Measurements from ENCODE around the gene RFK. TPM values are rescaled to one million over a fixed set of nuclear protein-coding genes. Genes with fewer than 3 reads are reported as not detected.

The RFK gene
- total RNA-seq, 1 experiment from 2014 or later = 62.2 TPM

GRCh38 chr9:76349865-76350264, 44.4 kb downstream of the RFK start:
- no peak for DNase-seq (ENCODE audit: low spot score)
- in situ Hi-C loops (cut with HindIII; ENCODE audit: low sequenced_read_pairs) = no loop called here

GRCh38 chr9:76342858-76343257, 51.4 kb downstream of the RFK start:
- in situ Hi-C loops (cut with HindIII; ENCODE audit: low sequenced_read_pairs) = no loop called here
- DNase-seq (ENCODE audit: low spot score) = no peak

GRCh38 chr9:76342201-76342600, 52.0 kb downstream of the RFK start:
- in situ Hi-C loops (cut with HindIII; ENCODE audit: low sequenced_read_pairs) = no loop called here
- no peak for DNase-seq (ENCODE audit: low spot score)

GRCh38 chr9:76341616-76342015, 52.6 kb downstream of the RFK start:
- in situ Hi-C loops (cut with HindIII; ENCODE audit: low sequenced_read_pairs) = no loop called here
- no peak for DNase-seq (ENCODE audit: low spot score)

GRCh38 chr9:76338418-76338817, 55.8 kb downstream of the RFK start:
- in situ Hi-C loops (cut with HindIII; ENCODE audit: low sequenced_read_pairs) = no loop called here
- DNase-seq (ENCODE audit: low spot score) = no peak

- in situ Hi-C loops (cut with HindIII; ENCODE audit: low sequenced_read_pairs) = no loop called here
- DNase-seq (ENCODE audit: low spot score) = no peak
Observed at GRCh38 chr9:76336027-76336426, 58.2 kb downstream of the RFK start.

Other genes starting within 250 kb of the RFK start
- gene GCNT1, start 64.8 kb upstream of the RFK start, total RNA-seq (2014; rRNA removed; shearing (Covaris generic)) = 0.43 and 1.5 TPM in 2 replicates

All from G401 (cell line).